Endometrial microvascular endothelial cells (primary cell): ENCODE measurements around the gene CD81. TPM values are rescaled to one million over a fixed set of nuclear protein-coding genes. Genes with fewer than 3 reads are reported as not detected.

Experiments
- in situ Hi-C: cut with HindIII; loops from 2 replicates; pipeline ENCODE4 v1.10.0; 2017; ENCODE audit warnings: low sequenced_read_pairs, low pct_unique_long_range_greater_than_20kb; ENCODE audit errors: inconsistent ontology term
- total RNA-seq: library from RNA; depleted of rRNA; stranded (reverse); fragments of >200 nt; gene quantifications from one replicate; pipeline ENCODE4 v1.2.3, GENCODE V29; 2015; ENCODE audit errors: inconsistent ontology term

Gene CD81
- total RNA-seq, 1 donor from 2014 or later, result 249 TPM

DNA sequence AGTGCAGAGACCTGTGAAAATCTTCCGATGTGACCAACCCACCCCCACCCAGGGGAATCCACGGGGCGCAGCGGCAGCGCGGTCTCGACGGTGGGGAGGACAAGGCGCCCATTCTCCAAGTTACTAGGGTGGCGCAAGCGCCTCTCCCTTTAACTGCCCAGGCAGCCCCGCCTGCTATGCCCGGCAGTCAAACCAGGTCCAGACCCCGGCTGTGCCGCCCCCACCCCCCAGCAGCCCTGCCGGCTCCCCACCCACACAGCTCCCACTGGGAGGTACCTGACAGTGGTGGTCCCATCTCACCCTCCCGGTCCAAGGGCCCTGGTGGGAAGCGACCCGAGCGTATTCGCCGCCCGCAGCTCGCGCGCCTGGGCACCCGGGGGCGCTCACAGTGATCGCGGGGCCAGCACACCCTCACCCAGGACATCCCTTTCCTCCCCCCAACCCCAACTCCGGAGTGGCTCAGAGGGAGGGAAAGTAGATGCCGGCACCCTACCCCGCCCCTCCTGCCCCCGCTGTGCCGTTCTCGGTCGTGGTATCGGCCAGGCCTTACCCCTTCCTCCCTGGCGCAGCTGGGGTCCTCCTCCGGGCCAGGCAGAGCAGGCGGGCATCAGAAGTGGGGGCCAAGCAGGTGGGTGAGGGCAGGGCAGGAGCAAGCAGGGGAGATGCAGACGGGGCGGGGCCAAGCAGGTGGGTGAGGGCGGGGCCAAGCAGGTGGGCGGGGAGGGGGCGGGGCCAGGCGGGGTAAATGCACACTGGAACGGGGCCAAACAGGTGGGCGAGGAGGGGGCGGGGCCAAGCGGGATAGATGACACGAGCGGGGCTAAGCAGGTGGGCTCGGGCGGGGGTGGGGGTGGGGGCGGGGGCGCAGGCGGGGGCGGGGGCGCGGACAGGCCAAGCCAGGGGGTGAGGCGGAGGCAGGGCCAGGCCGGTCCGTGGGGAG, 67.0 kb downstream of the CD81 start, which contains the start of gene TRPM5:
TSS of gene TRPM5 (minus strand) at position 634 of the 940 bp plus-strand sequence. CDS start 21,478 bp downstream, outside the sequence.
- in situ Hi-C loops, result no loop called here

DNA sequence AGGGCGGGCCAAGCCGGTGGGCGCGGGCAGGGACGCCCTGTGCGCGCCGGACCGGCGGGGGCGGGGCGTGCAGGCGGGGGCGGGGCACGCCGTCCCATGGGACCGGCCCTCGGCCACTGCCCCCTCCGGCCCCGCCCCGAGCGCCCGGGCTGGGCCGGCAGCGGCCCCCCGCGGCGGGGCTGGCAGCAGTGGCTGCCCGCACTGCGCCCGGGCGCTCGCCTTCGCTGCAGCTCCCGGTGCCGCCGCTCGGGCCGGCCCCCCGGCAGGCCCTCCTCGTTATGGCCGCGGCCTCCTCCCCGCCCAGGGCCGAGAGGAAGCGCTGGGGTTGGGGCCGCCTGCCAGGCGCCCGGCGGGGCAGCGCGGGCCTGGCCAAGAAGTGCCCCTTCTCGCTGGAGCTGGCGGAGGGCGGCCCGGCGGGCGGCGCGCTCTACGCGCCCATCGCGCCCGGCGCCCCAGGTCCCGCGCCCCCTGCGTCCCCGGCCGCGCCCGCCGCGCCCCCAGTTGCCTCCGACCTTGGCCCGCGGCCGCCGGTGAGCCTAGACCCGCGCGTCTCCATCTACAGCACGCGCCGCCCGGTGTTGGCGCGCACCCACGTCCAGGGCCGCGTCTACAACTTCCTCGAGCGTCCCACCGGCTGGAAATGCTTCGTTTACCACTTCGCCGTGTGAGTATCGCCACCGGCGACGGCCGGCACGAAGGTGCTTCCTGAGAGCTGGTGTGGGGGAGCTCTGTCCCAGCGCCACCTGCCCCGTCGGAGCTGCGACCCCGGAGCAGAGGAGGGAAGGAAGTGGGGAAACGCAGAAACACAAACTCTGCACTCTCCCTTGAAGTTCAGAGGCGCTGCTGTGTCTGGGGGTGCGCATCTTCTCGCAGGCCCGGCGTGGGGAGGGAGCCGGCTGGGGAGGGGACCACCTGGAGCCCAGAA, 68.0 kb downstream of the CD81 start, which contains the start of gene KCNQ1:
TSS of gene KCNQ1 (plus strand) at position 188 of the 925 bp plus-strand sequence. CDS start at position 279, 91 bp downstream.
- in situ Hi-C loops, result no loop called here

DNA sequence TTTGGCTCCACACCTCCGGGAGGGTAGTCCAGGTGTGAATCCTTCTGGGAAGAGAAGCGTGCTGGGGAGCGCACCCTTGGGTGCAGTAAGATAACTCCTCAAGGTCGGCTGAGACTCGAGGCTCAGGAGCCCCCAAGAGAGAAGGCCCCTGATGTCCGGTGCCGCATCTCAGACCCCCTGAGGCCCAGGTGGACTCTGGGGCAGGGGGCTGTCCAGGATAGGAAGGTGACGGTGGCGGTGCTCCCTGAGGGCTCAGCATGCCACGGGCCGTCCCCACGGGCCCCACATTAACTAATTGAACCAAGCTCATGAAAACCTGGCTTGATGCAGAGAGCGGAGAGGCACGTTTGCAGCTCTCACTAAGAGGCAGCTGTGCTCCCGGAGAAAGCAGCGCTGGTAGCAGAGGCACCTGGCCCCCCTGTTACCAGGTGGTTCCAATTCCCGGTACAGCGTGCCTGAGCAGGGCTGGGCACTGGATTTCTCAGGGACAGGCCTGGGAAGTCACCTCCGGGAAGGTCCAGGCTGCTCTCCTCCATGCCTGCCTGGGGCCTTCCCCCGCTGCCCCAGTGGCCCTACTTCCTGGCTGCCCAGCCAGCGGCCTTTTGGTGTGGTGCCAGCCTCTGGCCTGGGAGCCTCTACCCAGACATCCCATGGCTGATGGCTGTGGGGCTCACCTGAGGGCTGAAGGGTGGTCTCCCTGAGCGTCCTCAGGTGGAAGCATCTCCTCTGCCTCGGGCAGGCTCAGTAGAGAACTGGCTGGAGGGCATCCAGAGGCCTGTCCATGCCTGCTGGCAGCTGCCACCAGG, 68.8 kb downstream of the CD81 start:
- in situ Hi-C loops, result no loop called here

DNA sequence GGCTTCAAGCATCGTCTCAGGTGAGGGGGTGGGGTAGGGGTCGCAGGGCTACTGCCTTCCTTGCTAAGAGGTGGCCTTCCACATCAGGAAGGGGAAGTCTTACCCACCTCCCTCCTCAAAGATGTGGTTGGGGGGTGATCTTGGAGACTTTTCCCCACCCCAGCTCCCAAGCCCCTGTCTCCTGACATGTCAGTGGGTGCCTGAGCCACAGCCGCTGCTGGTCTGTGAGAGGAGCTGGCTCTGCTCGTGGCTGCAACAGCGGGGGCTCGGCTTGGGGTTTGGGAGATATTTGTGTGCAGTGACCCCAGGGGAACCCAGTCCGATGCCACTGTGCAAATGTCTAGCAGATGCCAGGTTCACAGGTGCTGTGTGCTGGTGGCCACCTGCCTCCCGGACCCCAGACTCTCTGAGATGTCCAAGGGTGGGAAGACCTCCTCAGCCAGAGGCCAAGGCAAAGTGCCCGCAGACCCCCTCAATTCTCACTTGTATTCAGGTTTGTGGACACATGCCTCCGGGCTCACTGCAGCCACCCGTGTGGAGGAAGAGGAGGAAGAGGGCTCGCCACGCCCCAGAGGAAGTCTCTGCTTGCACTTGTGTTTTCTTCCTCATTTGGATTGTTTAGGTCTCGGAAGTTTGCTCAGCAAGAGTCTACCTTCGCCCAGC, 69.6 kb downstream of the CD81 start:
- in situ Hi-C loops, result no loop called here

Other genes with a start within 250 kb of the CD81 start
- not detected for gene IGF2, start 237.9 kb upstream of the CD81 start, total RNA-seq
- gene INS, start 216.1 kb upstream of the CD81 start, total RNA-seq, result not detected
- not detected for gene TH, start 205.5 kb upstream of the CD81 start, total RNA-seq
- not detected for gene ASCL2, start 106.7 kb upstream of the CD81 start, total RNA-seq
- gene C11orf21, start 75.4 kb upstream of the CD81 start, total RNA-seq, result not detected
- not detected for gene TSPAN32, start 75.3 kb upstream of the CD81 start, total RNA-seq
- gene TSSC4, start 23.4 kb downstream of the CD81 start, total RNA-seq, result 39.8 TPM
- gene TRPM5, start 67.2 kb downstream of the CD81 start, total RNA-seq, result not detected
- gene KCNQ1, start 67.7 kb downstream of the CD81 start, total RNA-seq, result not detected